HepG2 (cell line): ENCODE results near the gene WDR93. TPM values are rescaled to one million over a fixed set of nuclear protein-coding genes. Genes with fewer than 3 reads are reported as not detected.
A peak's percentile ranks its signal among the peaks of the same experiment; 100 is the strongest.

Experiments
- ATM ChIP-seq: fragments of 450-650 bp; IDR thresholded peaks from 2 replicates; pipeline ENCODE4 v1.7.1; 2017; ENCODE audit warnings: mild to moderate bottlenecking, borderline replicate concordance
- BCL6 ChIP-seq: IDR thresholded peaks from 2 replicates; pipeline ENCODE4 v1.6.1; 2016; ENCODE audit warnings: missing genetic modification reagents, missing compliant biosample characterization
- CEBPB ChIP-seq: IDR thresholded peaks from 2 replicates; pipeline ENCODE4 v1.6.1; 2011; ENCODE audit warnings: low read depth, low read length, improper control_type of control experiment, borderline replicate concordance
- CENPT ChIP-seq: sonication (generic); formaldehyde crosslinking; IDR thresholded peaks from 2 replicates; pipeline ENCODE4 v1.8.0; 2022; ENCODE audit warnings: low read depth, mild to moderate bottlenecking, moderate library complexity, missing genetic modification reagents
- CHD4 ChIP-seq: fragments of 200-600 bp; sonication (generic); IDR thresholded peaks from 2 replicates; pipeline ENCODE4 v1.7.0; 2017; ENCODE audit warnings: mild to moderate bottlenecking, low read length, borderline replicate concordance
- CREB1 ChIP-seq, 2 experiments: fragments of 450-650 bp in 1 of 2; IDR thresholded peaks; 2 replicates each; pipeline ENCODE4 v1.6.1; 2016 to 2017; ENCODE audit warnings: control low read depth in 1 of 2, mild to moderate bottlenecking in 1 of 2, missing compliant biosample characterization in 1 of 2, missing genetic modification characterization in 1 of 2
- EED ChIP-seq: sonication (generic); formaldehyde crosslinking; IDR thresholded peaks from 2 replicates; pipeline ENCODE4 v1.5.0; 2020; ENCODE audit warnings: mild to moderate bottlenecking, missing genetic modification reagents
- ESRRA ChIP-seq: sonication (generic); formaldehyde crosslinking; IDR thresholded peaks from 2 replicates; pipeline ENCODE4 v1.5.1; 2020; ENCODE audit warnings: mild to moderate bottlenecking, low read depth, missing genetic modification reagents
- GATA4 ChIP-seq: sonication (generic); IDR thresholded peaks from 2 replicates; pipeline ENCODE4 v1.6.1; 2016; ENCODE audit warnings: antibody characterized with exemption, low read depth, borderline replicate concordance
- MAFG ChIP-seq: sonication (generic); formaldehyde crosslinking; IDR thresholded peaks from 2 replicates; pipeline ENCODE4 v1.5.1; 2020; ENCODE audit warnings: mild to moderate bottlenecking, missing genetic modification reagents
- SIX1 ChIP-seq: sonication (generic); formaldehyde crosslinking; IDR thresholded peaks from 2 replicates; pipeline ENCODE4 v1.4.0; 2020; ENCODE audit warnings: missing genetic modification reagents, borderline replicate concordance
- SKI ChIP-seq: fragments of 450-650 bp; IDR thresholded peaks from one replicate; pipeline ENCODE4 v1.6.1; 2018; ENCODE audit warnings: mild to moderate bottlenecking; ENCODE audit not compliant: partially characterized antibody
- SMC3 ChIP-seq: IDR thresholded peaks from 2 replicates; pipeline ENCODE4 v1.6.1; 2011; ENCODE audit warnings: low read length, improper control_type of control experiment
- TBL1XR1 ChIP-seq: fragments of 150-350 bp; IDR thresholded peaks from 2 replicates; pipeline ENCODE4 v1.6.1; 2014; ENCODE audit warnings: borderline replicate concordance, low read length; ENCODE audit not compliant: partially characterized antibody
- ZBTB20 ChIP-seq: sonication (generic); formaldehyde crosslinking; IDR thresholded peaks from 2 replicates; pipeline ENCODE4 v1.8.1; 2023; ENCODE audit warnings: missing genetic modification reagents, low read depth, mild to moderate bottlenecking, borderline replicate concordance
- ZFP90 ChIP-seq: sonication (generic); formaldehyde crosslinking; IDR thresholded peaks from 2 replicates; pipeline ENCODE4 v1.8.0; 2022; ENCODE audit warnings: missing genetic modification reagents, mild to moderate bottlenecking, inconsistent platforms, borderline replicate concordance
- ZKSCAN1 ChIP-seq: fragments of 150-350 bp; IDR thresholded peaks from 2 replicates; pipeline ENCODE4 v1.6.1; 2014; ENCODE audit warnings: low read length
- ZMYM4 ChIP-seq: sonication (generic); formaldehyde crosslinking; IDR thresholded peaks from 2 replicates; pipeline ENCODE4 v1.8.1; 2023; ENCODE audit warnings: mild to moderate bottlenecking, missing genetic modification reagents
- ZNF24 ChIP-seq: fragments of 450-650 bp; IDR thresholded peaks from 2 replicates; pipeline ENCODE4 v1.6.1; 2017; ENCODE audit warnings: antibody characterized with exemption, mild to moderate bottlenecking
- ZNF570 ChIP-seq: sonication (generic); formaldehyde crosslinking; IDR thresholded peaks from 2 replicates; pipeline ENCODE4 v1.4.0; 2020; ENCODE audit warnings: mild to moderate bottlenecking, missing genetic modification reagents, borderline replicate concordance
- ZNF577 ChIP-seq: sonication (generic); formaldehyde crosslinking; IDR thresholded peaks from 2 replicates; pipeline ENCODE4 v1.4.0; 2020; ENCODE audit warnings: mild to moderate bottlenecking, low read depth, missing genetic modification reagents, borderline replicate concordance
- ZNF598 ChIP-seq: sonication (generic); formaldehyde crosslinking; IDR thresholded peaks from 2 replicates; pipeline ENCODE4 v1.5.1; 2020; ENCODE audit warnings: mild to moderate bottlenecking, missing genetic modification reagents, borderline replicate concordance
- ZSCAN25 ChIP-seq: sonication (generic); formaldehyde crosslinking; IDR thresholded peaks from 2 replicates; pipeline ENCODE4 v1.8.0; 2022; ENCODE audit warnings: mild to moderate bottlenecking, missing genetic modification reagents
- polyA plus RNA-seq, 8 experiments: library from polyadenylated mRNA; depleted of rRNA in 3 of 8; stranded (reverse) in 7 of 8; unstranded in 1 of 8; fragments of >200 nt; fragmentation: Illumina TruSeq in 4 of 8; extraction: Trizol in 4 of 8; gene quantifications; 2 replicates each; pipeline versions ENCODE4 v1.2.1 to v1.2.3, GENCODE V29; 2011 to 2016; ENCODE audit warnings: low read depth in 4 of 8, missing spikeins in 1 of 8, mixed read lengths in 1 of 8; ENCODE audit not compliant: insufficient read depth in 1 of 8
- total RNA-seq, 5 experiments: library from RNA; depleted of rRNA; stranded (reverse); fragments of >200 nt; fragmentation: Illumina TruSeq; extraction: Trizol; gene quantifications; 2 replicates each; pipeline ENCODE4 v1.2.3, GENCODE V29; 2016; ENCODE audit warnings: low read depth in 1 of 5
- TF ChIP-seq, protein P1 (sequence below): sonication (generic); formaldehyde crosslinking; conservative IDR thresholded peaks from 2 replicates; pipeline ENCODE4 v1.4.0; 2020; ENCODE audit warnings: missing genetic modification reagents
- TF ChIP-seq, protein P2 (sequence below): sonication (generic); formaldehyde crosslinking; IDR thresholded peaks from 2 replicates; pipeline ENCODE4 v1.8.0; 2022; ENCODE audit warnings: low read depth, missing genetic modification reagents
- TF ChIP-seq, protein P3 (sequence below): sonication (generic); formaldehyde crosslinking; IDR thresholded peaks from 2 replicates; pipeline ENCODE4 v1.8.1; 2023; ENCODE audit warnings: mild to moderate bottlenecking, missing genetic modification reagents

Gene WDR93
- total and polyA plus RNA-seq, 2 of the 13 experiments (the other 11 are each of a cell fraction or from before 2014, with no cell fraction given) = 0.07 TPM; not detected in 1

DNA sequence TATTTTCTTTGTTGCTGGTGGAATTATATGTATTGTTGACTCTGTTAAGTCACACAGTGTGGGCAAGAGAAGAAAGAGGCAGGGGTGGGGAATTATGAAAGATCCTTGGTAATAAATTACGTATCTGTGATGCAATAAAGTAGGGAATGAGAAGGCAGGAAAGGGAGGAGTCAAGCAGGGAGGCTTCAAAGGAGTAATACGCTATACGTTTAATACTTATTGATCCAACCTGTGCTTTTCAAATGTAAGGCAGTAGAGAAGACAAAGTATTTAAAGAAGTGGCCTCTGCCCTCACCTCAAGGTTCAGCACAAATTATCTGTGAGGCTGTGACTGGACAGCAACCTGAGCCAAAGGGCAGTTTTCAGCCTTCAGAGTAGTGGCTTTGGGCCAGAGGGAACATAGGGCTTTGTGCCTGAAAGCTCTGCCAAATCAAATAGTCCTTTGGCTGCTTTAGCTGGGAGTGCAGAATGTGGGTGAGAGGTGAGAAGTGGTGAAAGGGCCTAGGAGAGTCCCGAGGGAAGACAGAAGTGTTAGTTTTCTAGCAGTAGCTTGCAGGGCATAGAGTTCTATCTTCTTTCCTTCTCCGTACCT, 10.2 kb upstream of the WDR93 start (continued):
- TF ChIP-seq ESRRA (CRISPR knock-in tag) = 0 out of 2 replicates have a peak, but pooled peaks have one; percentile 25
- no peak for TF ChIP-seq EED
- TF ChIP-seq CHD4 = peak; percentile 80; the same call in 1 of the 2 replicates
- no peak for TF ChIP-seq ZKSCAN1
- TF ChIP-seq ZNF570 (CRISPR knock-in tag) = no peak
- TF ChIP-seq ZNF598 (CRISPR knock-in tag) = no peak
- TF ChIP-seq SMC3 = no peak
- TF ChIP-seq ATM = no peak
- TF ChIP-seq CENPT (CRISPR knock-in tag) = no peak
- no peak for TF ChIP-seq ZFP90 (CRISPR knock-in tag)
- peak; percentile 80 for TF ChIP-seq CEBPB
- peak; percentile 52; the same call in 1 of the 2 replicates for TF ChIP-seq BCL6 (CRISPR knock-in tag)
- TF ChIP-seq, protein P1, sequence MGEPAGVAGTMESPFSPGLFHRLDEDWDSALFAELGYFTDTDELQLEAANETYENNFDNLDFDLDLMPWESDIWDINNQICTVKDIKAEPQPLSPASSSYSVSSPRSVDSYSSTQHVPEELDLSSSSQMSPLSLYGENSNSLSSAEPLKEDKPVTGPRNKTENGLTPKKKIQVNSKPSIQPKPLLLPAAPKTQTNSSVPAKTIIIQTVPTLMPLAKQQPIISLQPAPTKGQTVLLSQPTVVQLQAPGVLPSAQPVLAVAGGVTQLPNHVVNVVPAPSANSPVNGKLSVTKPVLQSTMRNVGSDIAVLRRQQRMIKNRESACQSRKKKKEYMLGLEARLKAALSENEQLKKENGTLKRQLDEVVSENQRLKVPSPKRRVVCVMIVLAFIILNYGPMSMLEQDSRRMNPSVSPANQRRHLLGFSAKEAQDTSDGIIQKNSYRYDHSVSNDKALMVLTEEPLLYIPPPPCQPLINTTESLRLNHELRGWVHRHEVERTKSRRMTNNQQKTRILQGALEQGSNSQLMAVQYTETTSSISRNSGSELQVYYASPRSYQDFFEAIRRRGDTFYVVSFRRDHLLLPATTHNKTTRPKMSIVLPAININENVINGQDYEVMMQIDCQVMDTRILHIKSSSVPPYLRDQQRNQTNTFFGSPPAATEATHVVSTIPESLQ (CRISPR knock-in tag) = no peak
- TF ChIP-seq, protein P2, sequence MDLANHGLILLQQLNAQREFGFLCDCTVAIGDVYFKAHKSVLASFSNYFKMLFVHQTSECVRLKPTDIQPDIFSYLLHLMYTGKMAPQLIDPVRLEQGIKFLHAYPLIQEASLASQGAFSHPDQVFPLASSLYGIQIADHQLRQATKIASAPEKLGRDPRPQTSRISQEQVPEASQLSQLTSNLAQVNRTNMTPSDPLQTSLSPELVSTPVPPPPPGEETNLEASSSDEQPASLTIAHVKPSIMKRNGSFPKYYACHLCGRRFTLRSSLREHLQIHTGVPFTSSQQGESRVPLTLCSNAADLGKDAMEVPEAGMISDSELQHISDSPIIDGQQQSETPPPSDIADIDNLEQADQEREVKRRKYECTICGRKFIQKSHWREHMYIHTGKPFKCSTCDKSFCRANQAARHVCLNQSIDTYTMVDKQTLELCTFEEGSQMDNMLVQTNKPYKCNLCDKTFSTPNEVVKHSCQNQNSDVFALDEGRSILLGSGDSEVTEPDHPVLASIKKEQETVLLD (CRISPR knock-in tag) = no peak
- TF ChIP-seq SKI = peak; percentile 30
- peak; percentile 53 for TF ChIP-seq CREB1 (IDR thresholded peaks at IDR 0.05)
- TF ChIP-seq CREB1 (CRISPR knock-in tag; IDR thresholded peaks at IDR 0.05) = peak; percentile 82
- peak; percentile 68 for TF ChIP-seq ZMYM4 (CRISPR knock-in tag)
- peak; percentile 59 for TF ChIP-seq ZSCAN25 (CRISPR knock-in tag)
- no peak for TF ChIP-seq TBL1XR1
- TF ChIP-seq ZBTB20 (CRISPR knock-in tag) = peak; percentile 94; the same call in 1 of the 2 replicates
- TF ChIP-seq, protein P3, sequence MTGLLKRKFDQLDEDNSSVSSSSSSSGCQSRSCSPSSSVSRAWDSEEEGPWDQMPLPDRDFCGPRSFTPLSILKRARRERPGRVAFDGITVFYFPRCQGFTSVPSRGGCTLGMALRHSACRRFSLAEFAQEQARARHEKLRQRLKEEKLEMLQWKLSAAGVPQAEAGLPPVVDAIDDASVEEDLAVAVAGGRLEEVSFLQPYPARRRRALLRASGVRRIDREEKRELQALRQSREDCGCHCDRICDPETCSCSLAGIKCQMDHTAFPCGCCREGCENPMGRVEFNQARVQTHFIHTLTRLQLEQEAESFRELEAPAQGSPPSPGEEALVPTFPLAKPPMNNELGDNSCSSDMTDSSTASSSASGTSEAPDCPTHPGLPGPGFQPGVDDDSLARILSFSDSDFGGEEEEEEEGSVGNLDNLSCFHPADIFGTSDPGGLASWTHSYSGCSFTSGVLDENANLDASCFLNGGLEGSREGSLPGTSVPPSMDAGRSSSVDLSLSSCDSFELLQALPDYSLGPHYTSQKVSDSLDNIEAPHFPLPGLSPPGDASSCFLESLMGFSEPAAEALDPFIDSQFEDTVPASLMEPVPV = no peak
- no peak for TF ChIP-seq ZNF577 (CRISPR knock-in tag)
- no peak for TF ChIP-seq MAFG
- no peak for TF ChIP-seq GATA4
- no peak for TF ChIP-seq ZNF24
- 0 out of 2 replicates have a peak, but pooled peaks have one; percentile 44 for TF ChIP-seq SIX1 (CRISPR knock-in tag)
